ENCODE results near the gene RNF123. TPM values are rescaled to one million over a fixed set of nuclear protein-coding genes. Genes with fewer than 3 reads are reported as not detected.

Gene RNF123
- total RNA-seq, 1 donor from 2014 or later = 33.1 TPM

- intact Hi-C loops (cut with DNase I) = no loop called here
- no peak for TF ChIP-seq CTCF (IDR thresholded peaks at IDR 0.05)
- no peak overlapping the region for H3K27ac ChIP-seq
Observed at GRCh38 chr3:49652218-49652902, 37.0 kb upstream of the RNF123 start.

GRCh38 chr3:49652903-49653415, 36.4 kb upstream of the RNF123 start:
- H3K4me1 ChIP-seq = peaks cover 2% of the 10 kb centered on the region in 2 donors
- H3K4me3 ChIP-seq = no peak overlapping the region
- TF ChIP-seq CTCF (IDR thresholded peaks at IDR 0.05) = no peak
- no peak for DNase-seq (ENCODE audit: low spot score in 2 of 2)
- no peaks in the 10 kb centered on the region for H3K36me3 ChIP-seq
- H3K27me3 ChIP-seq = no peaks in the 10 kb centered on the region
- intact Hi-C loops (cut with DNase I) = no loop called here
- no peaks in the 10 kb centered on the region for H3K9me3 ChIP-seq
- H3K27ac ChIP-seq = no peak overlapping the region

More at GRCh38 chr3:49652218-49652902, 37.0 kb upstream of the RNF123 start:
- no peaks in the 10 kb centered on the region for H3K27me3 ChIP-seq
- no peaks in the 10 kb centered on the region for H3K36me3 ChIP-seq
- H3K9me3 ChIP-seq = no peaks in the 10 kb centered on the region
- peaks cover 2 to 4% of the 10 kb centered on the region in 2 donors for H3K4me1 ChIP-seq
- no peak overlapping the region for H3K4me3 ChIP-seq
- DNase-seq (ENCODE audit: low spot score in 2 of 2) = no peak

GRCh38 chr3:49653621-49654020, 35.7 kb upstream of the RNF123 start:
- Histone ChIP-seq H3K4me1 (no peaks in the 10 kb centered on the region), H3K27ac (no peak overlapping the region), H3K27me3 (no peaks in the 10 kb centered on the region), H3K4me3 (no peak overlapping the region), H3K36me3 (no peaks in the 10 kb centered on the region), H3K9me3 (no peaks in the 10 kb centered on the region)
- intact Hi-C loops (cut with DNase I) = no loop called here
- DNase-seq (ENCODE audit: low spot score in 2 of 2) = no peak
- no peak for TF ChIP-seq CTCF (IDR thresholded peaks at IDR 0.05)

DNA sequence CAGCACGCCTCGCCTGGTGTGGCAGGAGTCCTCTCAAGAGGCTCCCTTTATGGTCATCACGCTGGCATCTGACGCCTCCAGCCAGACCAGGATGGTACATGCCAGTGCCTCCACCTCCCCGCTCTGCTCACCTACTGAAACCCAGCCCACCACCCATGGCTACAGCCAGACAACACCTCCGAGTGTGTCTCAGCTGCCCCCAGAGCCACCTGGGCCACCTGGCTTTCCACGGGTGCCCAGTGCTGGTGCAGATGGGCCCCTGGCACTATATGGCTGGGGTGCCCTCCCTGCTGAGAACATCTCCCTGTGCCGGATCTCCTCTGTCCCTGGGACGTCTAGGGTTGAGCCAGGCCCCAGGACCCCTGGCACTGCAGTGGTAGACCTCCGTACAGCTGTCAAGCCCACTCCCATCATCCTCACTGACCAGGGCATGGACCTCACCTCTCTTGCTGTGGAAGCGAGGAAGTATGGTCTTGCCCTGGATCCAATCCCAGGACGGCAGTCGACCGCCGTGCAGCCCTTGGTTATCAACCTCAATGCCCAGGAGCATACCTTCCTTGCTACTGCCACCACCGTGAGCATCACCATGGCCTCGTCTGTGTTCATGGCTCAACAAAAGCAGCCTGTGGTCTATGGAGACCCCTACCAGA, 35.1 kb upstream of the RNF123 start:
- H3K4me1 ChIP-seq = no peaks in the 10 kb centered on the region
- no peaks in the 10 kb centered on the region for H3K9me3 ChIP-seq
- DNase-seq (ENCODE audit: low spot score in 2 of 2) = no peak
- H3K27ac ChIP-seq = no peak overlapping the region
- H3K27me3 ChIP-seq = no peaks in the 10 kb centered on the region
- no peak overlapping the region for H3K4me3 ChIP-seq
- TF ChIP-seq CTCF (IDR thresholded peaks at IDR 0.05) = no peak
- intact Hi-C loops (cut with DNase I) = no loop called here
- no peaks in the 10 kb centered on the region for H3K36me3 ChIP-seq

GRCh38 chr3:49654955-49655556, 34.3 kb upstream of the RNF123 start:
- no peak overlapping the region for H3K27ac ChIP-seq
- no peak for DNase-seq (ENCODE audit: low spot score in 2 of 2)
- intact Hi-C loops (cut with DNase I) = no loop called here
- no peak overlapping the region for H3K4me3 ChIP-seq
- no peaks in the 10 kb centered on the region for H3K27me3 ChIP-seq
- TF ChIP-seq CTCF (IDR thresholded peaks at IDR 0.05) = no peak
- no peaks in the 10 kb centered on the region for H3K4me1 ChIP-seq
- H3K36me3 ChIP-seq = no peaks in the 10 kb centered on the region
- no peaks in the 10 kb centered on the region for H3K9me3 ChIP-seq
